ENCODE data around the gene AQP1.
A peak's percentile ranks its signal among the peaks of the same experiment; 100 is the strongest.

AQP1 gene

GRCh38 chr7:30904561-30904960 is 7.1 kb upstream of the AQP1 start:
- TF ChIP-seq CTCF (IDR thresholded peaks at IDR 0.05; ENCODE audit: borderline replicate concordance, insufficient read depth, low read depth, low read length): no peak
- H3K4me3 ChIP-seq (ENCODE audit: low read depth, low read length): no peak overlapping the region

GRCh38 chr7:30905078-30906012 is 6.3 kb upstream of the AQP1 start:
- no peak for TF ChIP-seq CTCF (IDR thresholded peaks at IDR 0.05; ENCODE audit: borderline replicate concordance, insufficient read depth, low read depth, low read length)
- no peak overlapping the region for H3K4me3 ChIP-seq (ENCODE audit: low read depth, low read length)

GRCh38 chr7:30906014-30906413 is 5.6 kb upstream of the AQP1 start:
- H3K4me3 ChIP-seq (ENCODE audit: low read depth, low read length): no peak overlapping the region
- TF ChIP-seq CTCF (IDR thresholded peaks at IDR 0.05; ENCODE audit: borderline replicate concordance, insufficient read depth, low read depth, low read length): no peak

- TF ChIP-seq CTCF (IDR thresholded peaks at IDR 0.05; ENCODE audit: borderline replicate concordance, insufficient read depth, low read depth, low read length): no peak
These were observed 5.0 kb upstream of the AQP1 start for GRCh38 chr7:30906515-30907240.

DNA sequence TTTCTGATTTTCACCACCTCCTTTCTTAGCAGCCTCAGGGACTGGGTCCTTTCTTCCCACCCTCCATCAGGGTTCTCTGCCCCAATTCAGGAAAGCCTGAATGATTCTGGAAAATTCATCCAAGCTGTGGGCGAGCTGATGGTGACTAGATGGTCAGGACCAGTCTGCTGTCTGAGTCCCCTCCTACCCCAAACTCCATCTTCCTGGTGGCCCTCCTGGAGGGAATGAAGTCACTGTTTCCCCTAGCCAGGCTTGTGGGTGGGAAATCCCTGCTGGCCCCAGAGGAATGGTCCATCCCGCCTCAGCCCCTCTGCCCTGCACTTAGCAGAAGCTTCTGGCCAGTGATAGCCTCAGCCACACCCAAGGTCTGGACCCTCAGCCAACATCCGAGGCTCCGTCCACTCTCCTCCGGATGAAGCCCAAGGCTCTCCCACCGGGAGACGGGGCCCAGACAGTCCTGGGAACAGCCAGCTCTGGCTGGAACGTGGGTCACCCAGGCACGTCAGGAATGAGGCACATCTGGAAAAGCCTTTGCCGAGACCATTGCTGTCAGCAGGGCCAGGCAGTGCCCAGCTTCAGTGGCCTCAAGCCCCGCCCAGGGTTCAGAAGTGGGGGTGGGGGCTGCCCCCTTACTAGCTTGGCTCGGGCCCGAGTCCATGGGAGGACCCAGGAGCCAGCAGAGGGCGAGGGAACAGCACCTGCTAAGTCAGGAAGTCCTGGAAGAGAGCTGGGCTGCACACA is 4.0 kb upstream of the AQP1 start:
- no peak for TF ChIP-seq CTCF (IDR thresholded peaks at IDR 0.05; ENCODE audit: borderline replicate concordance, insufficient read depth, low read depth, low read length)
- H3K4me3 ChIP-seq (ENCODE audit: low read depth, low read length): no peak overlapping the region

More at GRCh38 chr7:30906515-30907240, 5.0 kb upstream of the AQP1 start:
- no peak overlapping the region for H3K4me3 ChIP-seq (ENCODE audit: low read depth, low read length)

DNA sequence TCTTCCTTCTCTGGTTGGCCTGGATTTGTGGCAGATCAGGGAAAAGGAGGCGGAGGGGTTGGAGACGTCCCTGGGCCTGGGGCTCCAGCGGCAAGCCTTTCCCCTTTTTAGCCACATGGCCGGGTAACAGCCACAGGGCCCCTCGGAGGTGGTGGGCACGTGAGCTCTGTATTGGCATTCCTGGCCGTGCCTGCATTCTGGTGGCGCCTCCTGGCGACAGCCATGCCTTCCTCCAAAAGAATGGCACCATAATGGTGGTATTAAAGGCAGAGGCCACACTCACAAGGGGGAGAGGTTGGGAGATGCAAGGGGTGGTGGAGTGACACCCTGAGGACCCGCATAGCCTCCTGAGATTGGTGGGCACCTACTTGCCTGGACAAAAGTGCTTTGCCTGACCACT is 3.0 kb upstream of the AQP1 start:
- no peak overlapping the region for H3K4me3 ChIP-seq (ENCODE audit: low read depth, low read length)
- peak; percentile 50 for TF ChIP-seq CTCF (IDR thresholded peaks at IDR 0.05; ENCODE audit: borderline replicate concordance, insufficient read depth, low read depth, low read length)

Data from GM12875 (cell line).